Activated CD4-positive, CD25-positive, alpha-beta regulatory T cell (primary cell): Measurements from ENCODE around the gene IGDCC3.

Experiments used
- DNase-seq, 4 experiments: peaks; one replicate each; lab custom pipeline; 2025; lab: John Stamatoyannopoulos, UW

The IGDCC3 gene

DNA sequence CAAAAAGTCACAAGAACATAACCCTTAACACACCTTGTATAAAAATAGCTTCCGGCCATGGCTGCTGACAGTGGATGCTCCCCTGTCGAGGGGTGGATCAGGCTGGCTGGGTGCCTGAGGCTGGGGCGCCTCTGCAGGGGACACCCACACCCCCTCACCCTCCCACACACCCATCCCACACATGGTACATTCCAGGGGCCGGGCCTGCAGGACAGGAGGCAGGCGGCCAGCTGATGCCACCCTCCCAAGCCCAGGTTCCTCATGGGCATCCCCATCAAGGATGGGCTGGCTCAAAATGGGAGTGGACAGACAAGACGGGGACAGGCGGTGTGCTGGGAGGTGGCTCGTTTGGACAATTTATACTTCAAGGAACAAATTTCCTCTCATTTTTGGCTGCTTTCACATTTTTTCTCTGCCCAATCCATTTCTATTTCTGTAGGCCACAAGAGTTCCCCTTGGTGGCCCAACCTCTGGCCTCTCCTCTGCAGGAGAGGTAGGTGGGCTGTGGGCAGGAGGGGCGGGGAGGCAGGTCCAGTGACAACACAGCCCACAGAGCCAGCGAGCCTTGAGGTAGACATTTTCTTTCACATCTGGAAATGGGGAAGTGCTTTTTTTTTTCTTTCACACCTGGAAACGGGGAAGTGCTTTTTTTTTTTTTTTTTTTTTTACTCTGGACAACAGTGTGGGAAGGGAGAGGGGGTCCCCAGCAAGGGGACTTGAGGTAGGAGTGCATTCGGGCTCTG, 50.0 kb downstream of the IGDCC3 start:
- no peak for DNase-seq

DNA sequence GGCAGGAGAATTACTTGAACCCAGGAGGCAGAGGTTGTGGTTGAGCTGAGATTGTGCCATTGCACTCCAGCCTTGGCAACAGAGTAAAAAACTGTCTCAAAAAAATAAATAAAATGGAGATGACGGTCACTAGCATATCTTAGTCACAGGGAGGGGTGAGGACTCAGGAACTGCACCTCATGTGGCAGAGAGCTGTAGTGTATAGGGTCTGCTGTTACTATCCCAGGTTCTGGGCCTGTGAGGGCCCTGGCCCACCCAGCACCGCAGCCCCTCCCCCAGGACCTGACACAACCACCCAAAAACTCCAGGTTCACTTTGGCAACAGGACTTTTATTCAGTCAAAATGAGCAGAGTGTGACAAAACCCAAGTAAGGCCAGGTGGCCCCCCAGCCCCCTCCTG, 51.0 kb downstream of the IGDCC3 start:
- DNase-seq, result no peak

DNA sequence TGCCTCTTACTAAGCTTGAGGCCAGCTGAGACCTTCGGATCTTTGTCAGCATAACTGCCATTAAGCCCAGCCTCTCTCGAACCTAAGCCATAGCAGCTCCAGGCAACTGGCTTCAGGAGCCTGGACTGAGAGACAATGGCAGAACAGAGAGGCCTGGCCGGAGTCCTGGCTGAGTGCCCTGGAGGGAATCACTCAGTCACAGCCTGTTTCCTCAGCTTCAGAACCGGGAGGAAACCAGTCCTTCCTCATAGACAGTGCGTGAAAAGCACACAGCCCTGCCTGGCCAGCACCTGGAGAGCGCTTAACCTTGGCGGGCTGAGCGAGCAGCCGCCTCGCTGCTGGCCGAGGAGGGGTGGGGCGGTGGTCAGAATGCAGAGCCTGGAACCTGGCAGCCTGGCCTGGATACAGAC, 51.7 kb downstream of the IGDCC3 start:
- DNase-seq, result no peak

DNA sequence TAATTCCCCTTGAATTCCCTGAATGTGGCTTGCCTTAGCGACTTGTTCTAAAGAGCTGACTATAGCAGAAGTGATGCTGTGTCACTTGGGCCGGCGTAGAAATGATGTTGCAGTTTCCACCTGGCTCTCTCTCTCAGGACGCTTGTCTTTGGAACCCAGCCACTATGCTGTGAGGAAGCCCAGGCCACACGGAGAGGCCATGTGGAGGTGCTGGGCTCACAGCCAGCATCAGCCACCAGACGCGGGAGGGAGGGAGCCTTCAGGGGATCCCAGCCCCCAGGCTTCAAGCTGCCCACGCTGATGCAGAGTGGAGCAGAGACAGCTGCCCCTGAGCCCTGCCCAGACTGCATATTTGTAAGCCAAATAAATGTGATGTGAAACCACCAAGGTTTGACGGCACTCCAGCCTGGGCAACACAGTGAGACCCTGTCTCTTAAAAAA, 54.7 kb downstream of the IGDCC3 start:
- DNase-seq, result no peak

DNA sequence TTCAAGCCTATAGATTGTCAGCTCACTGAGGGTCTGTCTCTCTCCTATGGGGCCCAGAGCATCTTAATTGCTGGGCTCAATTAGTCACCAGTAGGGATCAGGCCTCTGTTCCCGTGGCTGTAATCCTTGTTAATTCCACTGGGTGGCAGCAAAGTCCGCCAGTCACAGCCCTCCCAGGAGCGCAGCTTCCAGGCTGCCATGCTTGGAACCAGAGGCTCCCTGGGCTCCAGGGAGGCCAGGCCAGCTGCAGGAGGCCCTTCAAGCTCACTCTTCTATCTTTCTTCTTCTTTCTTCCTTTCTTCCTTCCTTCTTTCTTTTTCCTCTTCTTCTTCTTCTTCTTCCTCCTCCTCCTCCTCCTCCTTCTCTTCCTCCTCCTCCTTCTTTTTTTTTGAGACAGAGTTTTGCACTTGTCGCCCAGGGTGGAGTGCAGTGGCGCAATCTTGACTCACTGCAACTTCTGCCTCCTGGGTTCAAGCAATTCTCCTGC, 58.9 kb downstream of the IGDCC3 start:
- DNase-seq, result peak; percentile 39 to 57 (median 48)

DNA sequence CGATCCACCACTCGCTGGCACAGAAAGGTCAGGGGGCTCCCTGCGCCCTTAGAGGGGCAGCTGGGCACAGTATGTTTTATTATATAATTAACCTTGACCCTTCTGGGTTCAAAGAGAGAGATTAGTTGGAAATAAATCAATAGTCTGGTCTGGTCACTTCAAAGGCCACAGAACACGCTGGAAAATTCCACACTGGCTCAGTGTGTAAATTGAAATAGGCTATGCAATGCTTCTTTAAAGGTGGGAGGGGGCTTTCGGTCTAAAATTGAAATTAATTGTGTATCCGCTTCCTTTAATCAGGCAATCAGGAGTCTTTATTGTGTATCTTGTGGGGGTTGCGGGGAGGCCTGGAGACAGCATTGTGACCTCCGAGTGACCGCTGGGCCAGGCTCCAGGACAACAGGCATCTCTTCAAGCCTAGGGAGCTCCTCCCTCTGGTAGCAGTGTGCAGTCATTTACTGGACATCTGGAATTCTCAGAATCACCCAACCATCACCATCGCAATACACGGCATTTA, 65.3 kb downstream of the IGDCC3 start:
- DNase-seq, result no peak

DNA sequence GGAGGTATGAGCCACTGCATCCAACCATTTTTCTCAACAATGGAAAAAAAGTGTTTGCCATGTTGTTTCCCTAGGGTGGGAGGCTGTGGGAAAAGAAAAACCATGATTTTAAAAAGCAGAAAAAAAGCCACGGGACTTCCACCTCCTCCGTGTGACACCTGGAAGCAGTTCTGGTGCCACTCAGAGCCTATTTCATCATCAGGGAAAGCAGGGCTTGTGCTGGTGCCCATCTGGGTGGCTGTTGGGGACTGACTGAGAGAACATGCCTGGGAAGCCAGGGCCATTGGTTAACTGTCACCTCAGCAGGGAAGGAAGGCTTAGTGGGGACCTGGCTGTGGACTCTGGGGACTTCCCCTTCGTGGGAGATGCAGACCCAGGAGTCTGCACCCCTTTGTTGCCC, 66.0 kb downstream of the IGDCC3 start:
- no peak for DNase-seq

DNA sequence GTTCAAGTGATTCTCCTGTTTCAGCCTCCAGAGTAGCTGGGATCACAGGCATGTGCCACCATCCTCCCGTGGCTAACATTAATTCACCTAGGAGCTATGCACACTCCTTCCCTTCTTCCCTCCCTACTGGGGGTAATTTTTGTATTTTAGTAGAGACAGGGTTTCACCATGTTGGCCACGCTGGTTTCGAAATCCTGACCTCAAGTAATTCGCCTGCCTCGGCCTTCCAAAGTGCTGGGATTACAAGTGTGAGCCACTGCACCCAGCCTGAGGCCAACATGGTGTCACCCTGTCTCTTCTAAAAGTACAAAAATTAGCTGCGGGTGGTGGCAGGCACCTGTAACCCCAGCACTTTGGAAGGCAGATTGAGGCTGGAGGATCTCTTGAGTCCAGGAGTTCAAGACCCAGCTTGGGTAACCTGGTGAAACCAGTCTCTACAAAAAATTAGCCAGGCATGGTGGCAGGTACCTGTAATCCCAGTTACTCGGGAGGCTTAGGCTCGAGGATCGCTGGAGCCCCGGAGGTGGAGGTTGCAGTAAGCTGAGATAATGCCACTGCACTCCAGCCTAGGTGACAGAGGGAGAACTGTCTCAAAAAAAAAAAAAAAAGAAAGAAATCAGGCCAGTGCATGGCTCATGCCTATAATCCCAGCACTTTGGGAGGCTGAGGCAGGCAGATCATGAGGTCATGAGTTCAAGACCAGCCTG, 67.2 kb downstream of the IGDCC3 start:
- DNase-seq, result no peak

DNA sequence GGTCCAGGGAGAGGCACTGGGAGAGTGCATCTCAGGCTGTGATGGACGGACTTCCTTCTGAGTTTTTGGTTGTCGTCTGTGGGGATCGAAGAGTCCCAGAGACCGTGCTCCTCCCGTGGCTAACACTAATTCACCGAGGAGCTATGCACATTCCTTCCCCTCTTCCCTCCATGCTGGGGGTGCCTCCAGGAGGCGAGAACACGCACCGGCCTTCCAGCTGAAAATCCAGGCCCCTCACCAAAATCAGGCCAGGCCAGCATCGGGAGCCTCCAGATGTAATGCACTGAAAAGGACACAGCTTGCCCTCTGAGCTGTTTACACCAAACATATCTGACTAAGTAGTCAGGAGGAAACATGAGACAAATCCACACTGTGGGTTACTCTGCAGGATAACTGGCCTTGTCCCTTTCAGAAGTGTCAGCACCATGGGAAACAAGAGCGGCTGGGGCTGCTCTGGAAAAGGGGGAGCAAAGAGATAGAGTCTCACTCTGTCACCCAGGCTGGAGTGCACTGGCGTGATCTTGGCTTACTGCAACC, 67.9 kb downstream of the IGDCC3 start:
- DNase-seq, result no peak

DNA sequence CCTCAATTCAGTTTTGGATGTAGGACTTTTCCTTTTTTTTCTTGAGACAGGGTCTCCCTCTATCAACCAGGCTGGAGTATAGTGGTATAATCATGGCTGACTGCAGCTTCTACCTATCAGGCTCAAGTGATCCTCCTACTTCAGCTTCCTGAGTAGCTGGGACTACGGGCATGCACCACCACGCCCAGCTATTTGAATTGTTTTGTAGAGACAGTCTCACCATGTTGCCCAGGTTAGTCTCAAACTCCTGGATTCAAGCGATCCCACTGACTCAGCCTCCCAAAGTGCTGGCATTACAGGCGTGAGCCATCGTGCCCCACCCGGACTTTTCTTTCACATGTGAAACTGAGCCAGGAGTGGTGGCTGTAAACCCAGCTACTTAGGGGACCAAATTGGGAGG, 69.8 kb downstream of the IGDCC3 start:
- DNase-seq, result no peak

DNA sequence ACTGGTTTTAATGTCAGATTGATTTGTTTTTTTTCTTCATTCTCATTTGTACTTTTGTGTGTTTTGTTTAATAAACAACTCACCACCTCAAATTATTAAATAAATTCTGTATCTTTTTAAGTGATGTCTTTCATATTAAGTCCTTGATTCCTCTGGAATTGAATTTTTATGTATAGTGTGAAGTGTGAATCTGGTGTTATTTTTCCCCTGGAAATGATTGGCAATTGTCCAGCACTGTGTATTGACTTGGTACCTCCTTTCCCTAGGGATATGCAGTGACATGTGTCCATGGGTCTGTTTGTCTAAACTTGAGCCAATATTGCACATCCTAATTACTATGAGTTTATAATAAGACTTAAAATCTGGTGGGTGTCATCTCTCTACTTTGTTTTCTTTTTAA, 71.3 kb downstream of the IGDCC3 start:
- no peak for DNase-seq

DNA sequence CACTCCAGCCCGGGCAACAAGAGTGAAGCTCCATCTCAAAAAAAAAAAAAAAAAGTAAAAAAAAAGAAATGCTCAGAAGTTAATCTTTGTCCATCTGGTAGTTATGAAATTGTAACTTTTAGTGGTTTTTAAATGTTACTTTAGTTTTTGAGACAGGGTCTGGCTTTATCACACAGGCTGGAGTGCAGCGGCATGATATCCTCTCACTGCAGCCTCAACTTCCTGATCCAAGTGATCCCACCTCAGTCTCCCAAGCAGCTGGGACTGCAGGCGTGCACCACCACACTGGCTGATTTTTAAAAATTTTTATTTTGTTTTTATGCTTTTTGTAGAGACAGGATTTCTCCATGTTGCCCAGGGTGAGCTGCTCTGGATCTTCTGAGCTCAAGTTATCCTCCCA, 72.0 kb downstream of the IGDCC3 start:
- DNase-seq, result no peak

DNA sequence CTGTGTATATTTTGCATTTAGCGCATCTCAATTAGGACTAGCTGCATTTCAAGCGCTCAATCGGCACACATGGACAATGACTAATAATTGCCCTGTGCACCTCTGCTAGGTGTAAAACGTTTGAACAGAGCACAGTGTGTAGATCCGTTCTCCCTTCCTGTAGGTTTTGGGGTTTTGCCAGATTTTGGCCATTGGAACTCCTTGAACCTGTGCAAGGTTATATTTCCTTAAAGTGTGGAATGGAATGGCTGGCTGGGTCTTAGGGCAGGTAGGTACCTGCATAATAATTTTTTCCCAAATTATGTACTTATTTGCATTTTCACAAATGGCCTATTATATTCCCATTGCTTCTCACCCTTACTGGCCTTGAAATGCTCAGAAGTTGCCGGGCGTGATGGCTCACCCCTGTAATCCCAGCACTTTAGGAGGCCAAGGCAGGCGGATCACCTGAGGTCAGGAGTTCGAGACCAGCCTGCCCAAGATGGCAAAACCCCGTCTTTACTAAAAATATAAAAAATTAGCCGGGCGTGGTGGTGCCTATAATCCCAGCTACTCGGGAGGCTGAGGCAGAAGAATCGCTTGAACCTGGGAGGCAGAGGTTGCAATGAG, 72.5 kb downstream of the IGDCC3 start:
- no peak for DNase-seq

DNA sequence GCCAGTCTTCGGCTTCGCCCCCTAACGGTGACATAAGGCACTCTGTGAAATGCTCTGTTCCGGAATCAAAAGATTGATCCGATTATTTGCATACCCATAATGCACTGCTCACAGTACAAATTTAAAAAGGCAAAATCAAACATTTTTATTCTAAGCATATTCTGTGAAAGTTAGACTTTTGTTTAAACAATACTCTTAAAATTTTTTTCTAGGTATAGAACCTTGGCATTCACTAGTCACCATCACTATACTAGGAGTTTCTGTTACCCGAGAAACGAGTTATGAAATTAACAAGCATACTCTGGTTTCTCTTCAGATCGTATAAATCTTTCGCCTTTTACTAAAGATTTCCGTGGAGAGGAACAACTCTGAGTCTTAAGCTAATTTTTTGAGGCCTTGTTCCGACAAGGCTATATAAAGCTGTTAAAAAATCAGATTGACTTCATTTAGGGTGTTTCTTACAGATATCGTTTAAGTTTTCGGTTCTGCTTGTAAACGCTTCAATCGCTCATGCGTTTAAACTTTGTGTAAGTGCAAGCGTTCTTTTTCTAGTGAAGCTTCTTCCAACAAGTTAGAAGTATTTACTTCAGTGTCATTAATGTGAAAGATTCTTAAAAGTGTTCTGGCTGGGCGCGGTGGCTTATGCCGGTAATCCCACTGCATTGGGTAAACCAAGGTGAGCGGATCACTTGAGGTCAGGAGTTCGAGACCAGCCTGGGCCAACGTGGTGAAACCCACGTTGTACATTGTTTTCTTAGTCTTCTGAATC, 73.2 kb downstream of the IGDCC3 start, which contains the start of gene RNU5B-1:
RNU5B-1 (plus strand) TSS at position 297 of the 769 bp plus-strand sequence.
- peak; percentile 41 to 75 (median 58) for DNase-seq

DNA sequence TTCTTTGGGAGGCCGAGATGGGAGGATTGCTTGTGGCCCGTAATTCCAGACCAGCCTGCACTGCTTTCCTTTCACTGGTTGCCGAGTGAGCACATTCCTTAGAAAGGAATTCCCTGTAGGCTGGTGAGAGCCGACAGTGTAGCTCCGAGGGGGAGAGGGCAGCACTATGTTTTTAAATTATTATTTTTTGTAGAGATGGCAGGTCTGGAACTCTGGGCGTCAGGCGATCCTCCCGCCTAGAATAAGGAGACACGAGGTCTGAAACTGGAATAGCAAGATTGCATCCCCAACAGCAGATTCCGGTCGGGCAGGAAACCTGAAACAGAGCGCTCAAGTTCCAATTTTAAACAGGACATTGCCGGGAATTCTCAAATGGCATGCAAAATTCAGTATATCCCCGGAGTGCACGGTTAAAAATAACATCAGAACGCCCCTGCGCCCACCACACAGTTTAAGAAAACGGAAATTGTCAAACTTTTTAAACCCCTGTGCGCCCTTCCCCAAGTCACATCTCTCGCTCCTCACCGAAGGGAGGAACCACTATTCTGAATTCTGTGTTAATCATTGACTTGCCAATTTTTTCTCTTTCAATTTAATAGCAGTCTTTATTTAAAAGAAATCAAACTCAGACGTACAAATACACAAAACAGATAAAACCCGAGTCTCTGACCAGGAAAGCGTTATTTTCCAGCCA, 74.0 kb downstream of the IGDCC3 start:
- DNase-seq, result no peak

DNA sequence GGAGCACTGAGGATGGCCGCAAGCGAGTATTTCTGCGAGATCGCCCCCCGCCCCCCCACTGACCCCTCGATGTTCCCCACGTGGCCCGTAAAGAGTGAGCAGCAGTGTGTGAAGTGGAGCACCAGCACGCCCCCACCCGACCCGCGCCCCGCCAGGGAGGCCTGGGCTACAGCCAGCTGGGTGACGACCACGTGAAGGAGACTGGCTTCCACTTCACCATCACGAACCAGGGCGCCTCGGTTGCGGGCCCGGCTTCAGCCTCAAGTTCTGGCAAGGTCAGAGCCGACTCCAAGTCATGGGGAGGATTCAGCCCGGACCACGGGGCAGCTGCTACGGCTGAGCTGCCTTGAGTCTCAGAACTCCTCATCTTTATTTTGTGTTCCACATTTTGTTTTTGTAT, 75.7 kb downstream of the IGDCC3 start:
- DNase-seq, result no peak

DNA sequence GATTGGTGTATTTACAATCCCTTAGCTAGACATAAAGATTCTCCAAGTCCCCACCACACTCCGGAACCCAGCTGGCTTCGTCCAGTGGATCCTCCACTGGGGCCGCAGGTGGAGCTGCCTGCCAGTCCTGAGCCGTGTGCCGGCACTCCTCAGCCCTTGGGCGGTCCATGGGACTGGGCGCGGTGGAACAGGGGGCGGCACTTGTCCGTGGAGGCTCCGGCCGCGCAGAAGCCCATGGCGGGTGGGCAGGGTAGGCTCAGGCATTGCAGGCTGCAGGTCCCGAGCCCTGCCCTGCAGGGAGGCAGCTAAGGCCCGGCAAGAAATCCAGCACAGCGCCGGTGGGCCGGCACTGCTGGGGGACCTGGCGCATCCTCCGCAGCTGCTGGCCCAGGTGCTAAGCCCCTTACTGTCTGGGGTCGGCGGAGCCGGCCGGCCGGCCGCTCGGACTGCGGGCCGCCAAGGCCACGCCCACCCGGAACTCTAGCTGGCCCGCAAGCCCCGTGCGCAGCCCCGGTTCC, 76.8 kb downstream of the IGDCC3 start:
- DNase-seq, result no peak

DNA sequence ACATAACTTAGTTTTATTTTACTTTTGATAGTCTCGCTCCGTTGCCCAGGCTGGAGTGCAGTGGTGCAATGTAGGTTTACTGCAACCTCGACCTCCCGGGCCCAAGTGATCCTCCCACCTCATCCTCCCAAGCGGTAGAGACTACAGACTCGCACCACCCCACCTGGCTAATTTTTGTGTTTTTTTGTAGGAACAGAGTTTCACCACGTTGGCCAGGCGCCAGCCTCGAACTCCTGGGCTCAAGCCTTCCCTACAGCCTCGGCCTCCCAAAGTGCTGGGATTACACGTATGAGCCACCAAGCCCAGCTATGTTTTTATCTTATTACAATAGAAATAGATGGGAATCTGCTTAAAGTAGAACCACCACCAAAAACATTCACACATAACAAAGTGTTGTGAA, 79.1 kb downstream of the IGDCC3 start:
- DNase-seq, result no peak

DNA sequence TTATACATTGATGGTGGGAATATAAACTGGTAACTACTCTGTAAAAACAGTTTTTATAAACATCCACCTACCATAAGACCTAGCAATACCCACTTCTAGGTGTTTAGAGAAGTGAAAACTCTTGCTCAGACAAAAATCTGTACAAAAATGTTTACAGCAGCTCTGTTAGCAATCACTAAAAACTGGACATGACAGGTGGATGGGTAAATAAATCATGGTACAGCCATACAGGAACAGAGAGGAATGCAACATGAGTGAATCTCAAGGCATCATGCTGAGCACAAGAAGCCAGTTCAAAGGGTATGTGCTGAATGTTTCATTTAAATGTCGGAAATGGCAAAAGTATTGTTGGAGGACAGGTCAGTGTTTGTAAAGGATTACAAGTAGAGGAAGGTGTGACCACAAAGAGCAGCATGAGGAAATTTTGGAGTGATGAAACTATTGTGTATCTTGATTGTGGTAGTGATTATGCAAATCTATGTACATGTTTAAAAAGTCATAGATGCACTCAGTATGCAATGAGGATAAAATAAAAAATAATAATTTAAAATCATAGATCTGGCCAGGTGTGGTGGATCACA, 84.8 kb downstream of the IGDCC3 start:
- no peak for DNase-seq

DNA sequence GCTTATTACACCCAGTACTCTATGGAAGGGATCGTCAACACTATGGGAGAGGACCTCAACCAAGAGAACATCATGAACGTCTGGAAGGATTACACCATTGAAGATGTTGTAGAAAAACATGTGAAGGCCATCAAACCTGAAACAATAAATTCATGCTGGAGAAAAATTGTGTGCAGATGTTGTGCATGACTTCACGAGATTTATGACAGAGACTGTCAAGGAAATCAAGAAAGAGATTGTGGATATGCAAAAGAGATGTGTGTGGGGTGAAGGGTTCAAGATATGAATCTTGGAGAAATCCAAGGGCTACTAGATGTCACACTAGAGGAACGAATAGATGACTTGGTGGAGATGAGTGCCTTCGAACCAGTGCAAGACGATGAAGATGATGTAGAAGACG, 87.6 kb downstream of the IGDCC3 start:
- DNase-seq, result no peak
